Measurements from ENCODE around the gene SMCO4. TPM values are rescaled to one million over a fixed set of nuclear protein-coding genes. Genes with fewer than 3 reads are reported as not detected.
"Not testable (repeated sequence)": the region's sequence is repeated elsewhere in the genome, so short reads cannot be mapped to it uniquely, and the experiment has no call there.

The SMCO4 gene
- total RNA-seq, 1 donor from 2014 or later: 43.4 TPM

DNA sequence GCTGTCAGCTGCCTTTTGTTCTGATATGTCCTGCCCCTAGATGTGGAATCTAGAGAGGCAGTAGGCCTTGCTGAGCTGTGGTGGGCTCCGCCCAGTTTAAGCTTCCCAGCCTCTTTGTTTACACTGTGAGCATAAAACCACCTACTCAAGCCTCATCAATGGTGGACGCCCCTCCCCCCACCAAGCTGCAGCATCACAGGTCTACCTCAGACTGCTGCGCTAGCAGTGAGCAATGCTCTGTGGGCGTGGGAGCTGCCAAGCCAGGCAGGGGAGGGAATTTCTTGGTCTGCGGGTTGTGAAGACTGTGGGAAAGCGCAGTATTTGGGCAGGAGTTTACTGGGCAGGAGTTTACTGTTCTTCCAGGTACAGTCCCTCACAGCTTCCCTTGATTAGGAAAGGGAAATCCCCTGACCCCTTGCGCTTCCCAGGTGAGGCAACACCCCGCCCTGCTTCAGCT lies 98.5 kb downstream of the SMCO4 start:
- DNase-seq: no peak
- no peak for ATAC-seq (ENCODE audit: poor library complexity)
- intact Hi-C loops (cut with DNase I): no loop called here

DNA sequence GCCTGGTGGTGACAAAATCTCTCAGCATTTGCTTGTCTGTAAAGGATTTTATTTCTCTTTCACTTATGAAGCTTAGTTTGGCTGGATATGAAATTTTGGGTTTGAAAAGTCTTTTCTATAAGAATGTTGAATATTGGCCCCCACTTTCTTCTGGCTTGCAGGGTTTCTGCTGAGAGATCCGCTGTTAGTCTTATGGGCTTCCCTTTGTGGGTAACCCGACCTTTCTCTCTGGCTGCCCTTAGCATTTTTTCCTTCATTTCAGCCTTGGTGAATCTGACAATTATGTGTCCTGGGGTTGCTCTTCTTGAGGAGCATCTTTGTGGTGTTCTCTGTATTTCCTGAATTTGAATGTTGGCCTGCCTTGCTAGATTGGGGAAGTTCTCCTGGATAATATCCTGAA lies 100.0 kb downstream of the SMCO4 start:
- DNase-seq; intact Hi-C loops (cut with DNase I); ATAC-seq (ENCODE audit: poor library complexity): not testable (repeated sequence)

DNA sequence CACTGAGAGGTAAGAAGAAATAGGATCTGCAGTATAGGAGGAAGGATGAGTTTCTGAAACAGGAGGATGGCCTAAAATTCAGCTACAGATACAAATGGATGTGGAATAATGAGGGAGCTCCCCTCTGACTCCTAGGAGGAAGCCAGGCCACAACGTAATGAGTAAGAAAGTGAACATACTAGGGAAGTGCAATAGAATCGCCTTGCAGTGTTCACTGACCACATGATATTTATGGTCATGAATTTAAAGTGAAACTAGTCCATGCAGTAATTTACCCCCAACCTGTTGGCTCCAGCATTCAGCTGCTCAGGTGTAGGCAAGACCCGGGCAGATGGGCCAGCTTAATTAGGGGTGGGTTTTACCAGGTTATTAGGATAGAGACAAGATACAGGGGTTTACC lies 110.9 kb downstream of the SMCO4 start:
- intact Hi-C loops (cut with DNase I): no loop called here
- no peak for ATAC-seq (ENCODE audit: poor library complexity)
- DNase-seq: no peak

Other genes starting within 250 kb of the SMCO4 start
- not detected for gene DEUP1, start 212.6 kb downstream of the SMCO4 start, total RNA-seq
- gene CEP295, start 118.3 kb upstream of the SMCO4 start, total RNA-seq: 4.5 TPM
- gene TAF1D, start 198.1 kb upstream of the SMCO4 start, total RNA-seq: 28.2 TPM
- gene C11orf54, start 198.3 kb upstream of the SMCO4 start, total RNA-seq: 30.2 TPM
- gene MED17, start 240.9 kb upstream of the SMCO4 start, total RNA-seq: 15.3 TPM